GM12891 (cell line): Measurements from ENCODE around the gene HS2ST1.

ENCODE experiments used
- POLR2A ChIP-seq: IDR thresholded peaks from 2 replicates; pipeline ENCODE4 v1.6.1; 2011; ENCODE audit warnings: low read depth, low read length, control low read depth
- POLR2AphosphoS5 ChIP-seq: IDR thresholded peaks from 2 replicates; pipeline ENCODE4 v1.6.1; 2011; ENCODE audit warnings: low read depth, low read length, control low read depth
- POU2F2 ChIP-seq: IDR thresholded peaks from 2 replicates; pipeline ENCODE4 v1.6.1; 2011; ENCODE audit warnings: low read depth, mild to moderate bottlenecking, control low read depth, low read length, moderate library complexity
- SPI1 ChIP-seq: IDR thresholded peaks from 2 replicates; pipeline ENCODE4 v1.6.1; 2011; ENCODE audit warnings: low read depth, low read length, control low read depth
- TAF1 ChIP-seq: IDR thresholded peaks from 2 replicates; pipeline ENCODE4 v1.6.1; 2011; ENCODE audit warnings: low read depth, low read length, control low read depth

- TF ChIP-seq POLR2AphosphoS5 (no peak), POLR2A (no peak), SPI1 (no peak), TAF1 (no peak), POU2F2 (no peak)
These were observed 197.4 kb downstream of the HS2ST1 start for GRCh38 chr1:87111659-87112371.
